ENCODE data around the gene BCR.

Gene BCR

GRCh38 chr22:23164091-23164490 lies 16.2 kb upstream of the BCR start:
- no peak overlapping the region for H3K4me3 ChIP-seq (ENCODE audit: low read depth, low read length)
- no peak for TF ChIP-seq CTCF (IDR thresholded peaks at IDR 0.05; ENCODE audit: borderline replicate concordance, insufficient read depth, low read depth, low read length)

DNA sequence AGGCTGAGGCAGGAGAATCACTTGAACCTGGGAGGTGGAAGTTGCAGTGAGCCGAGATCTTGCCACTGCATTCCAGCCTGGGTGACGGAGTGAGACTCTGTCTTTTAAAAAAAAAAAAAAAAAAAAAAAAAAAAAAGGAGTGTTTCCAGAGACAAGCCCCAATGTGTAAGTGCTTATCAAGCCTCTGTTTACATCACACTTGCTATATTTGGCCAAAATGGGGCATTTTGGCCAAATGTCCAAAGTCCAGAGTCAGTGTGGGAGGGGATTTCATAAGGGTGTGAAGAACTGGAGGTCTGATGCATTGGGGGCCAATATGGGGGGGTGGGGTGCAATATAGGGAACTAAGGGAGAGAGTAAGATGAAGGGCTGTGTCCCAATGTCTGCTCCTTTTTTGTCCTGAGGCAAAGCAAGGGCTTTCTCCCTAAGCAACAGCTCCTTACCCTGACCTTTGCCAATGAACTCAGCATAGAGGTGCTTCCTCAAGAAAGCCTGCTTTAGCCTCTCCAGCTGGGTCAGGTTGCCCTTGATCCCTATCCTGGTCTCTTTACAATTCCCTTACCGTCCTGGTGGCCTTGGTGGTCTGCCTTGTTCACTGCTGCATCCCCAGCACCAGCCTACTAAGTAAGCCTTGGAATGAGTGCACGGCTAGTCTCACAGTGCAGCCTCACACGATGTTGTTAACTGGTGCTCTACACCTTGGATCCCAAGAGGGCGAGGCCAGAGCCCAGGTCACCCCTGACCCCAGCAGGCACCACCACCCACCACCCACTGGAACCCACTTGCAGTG lies 14.1 kb upstream of the BCR start:
- no peak for TF ChIP-seq CTCF (IDR thresholded peaks at IDR 0.05; ENCODE audit: borderline replicate concordance, insufficient read depth, low read depth, low read length)
- no peak overlapping the region for H3K4me3 ChIP-seq (ENCODE audit: low read depth, low read length)

GRCh38 chr22:23166841-23167616 lies 13.3 kb upstream of the BCR start:
- TF ChIP-seq CTCF (IDR thresholded peaks at IDR 0.05; ENCODE audit: borderline replicate concordance, insufficient read depth, low read depth, low read length): no peak
- no peak overlapping the region for H3K4me3 ChIP-seq (ENCODE audit: low read depth, low read length)

GRCh38 chr22:23168391-23169042 lies 11.8 kb upstream of the BCR start:
- TF ChIP-seq CTCF (IDR thresholded peaks at IDR 0.05; ENCODE audit: borderline replicate concordance, insufficient read depth, low read depth, low read length): no peak

GRCh38 chr22:23169043-23169406 lies 11.3 kb upstream of the BCR start:
- TF ChIP-seq CTCF (IDR thresholded peaks at IDR 0.05; ENCODE audit: borderline replicate concordance, insufficient read depth, low read depth, low read length): no peak
- no peak overlapping the region for H3K4me3 ChIP-seq (ENCODE audit: low read depth, low read length)

More at GRCh38 chr22:23168391-23169042, 11.8 kb upstream of the BCR start:
- H3K4me3 ChIP-seq (ENCODE audit: low read depth, low read length): no peak overlapping the region

GRCh38 chr22:23175817-23176644 lies 4.3 kb upstream of the BCR start:
- TF ChIP-seq CTCF (IDR thresholded peaks at IDR 0.05; ENCODE audit: borderline replicate concordance, insufficient read depth, low read depth, low read length): no peak
- no peak overlapping the region for H3K4me3 ChIP-seq (ENCODE audit: low read depth, low read length)
